Mesendoderm (in vitro differentiated cells): ENCODE measurements around the gene SLC25A30. TPM values are rescaled to one million over a fixed set of nuclear protein-coding genes. Genes with fewer than 3 reads are reported as not detected.

Experiments used
- DNase-seq: peaks from one replicate; pipeline ENCODE4 v3.0.0; 2013
- H2AK5ac ChIP-seq: 2 replicates; pipeline ENCODE4 v1.6.1; 2013; ENCODE audit warnings: low read length, inconsistent platforms
- H2BK120ac ChIP-seq: 2 replicates; pipeline ENCODE4 v1.6.1; 2013; ENCODE audit warnings: low read depth, mild to moderate bottlenecking, low read length, moderate library complexity, mixed read lengths
- H2BK15ac ChIP-seq: replicated peaks from 2 replicates; pipeline ENCODE4 v1.6.1; 2013; ENCODE audit warnings: low read depth, mild to moderate bottlenecking, moderate library complexity
- H2BK5ac ChIP-seq: 2 replicates; pipeline ENCODE4 v1.6.1; 2013; ENCODE audit warnings: low read length, inconsistent platforms
- H3K18ac ChIP-seq: 2 replicates; pipeline ENCODE4 v1.6.1; 2013; ENCODE audit warnings: mild to moderate bottlenecking, low read length, mixed read lengths
- H3K23ac ChIP-seq: one replicate; pipeline ENCODE4 v1.6.1; 2013; ENCODE audit warnings: low read length
- H3K27ac ChIP-seq: 2 replicates; pipeline ENCODE4 v1.5.1; 2013; ENCODE audit warnings: low read depth, mild to moderate bottlenecking, inconsistent platforms, low read length, moderate library complexity
- H3K27me3 ChIP-seq: 2 replicates; pipeline ENCODE4 v1.6.1; 2013; ENCODE audit warnings: low read length, control low read depth, mild to moderate bottlenecking, inconsistent platforms; ENCODE audit not compliant: insufficient read depth, poor library complexity
- H3K36me3 ChIP-seq: 2 replicates; pipeline ENCODE4 v1.6.1; 2013; ENCODE audit warnings: low read length, inconsistent platforms; ENCODE audit not compliant: control insufficient read depth, insufficient read depth
- H3K4ac ChIP-seq: one replicate; pipeline ENCODE4 v1.6.1; 2013; ENCODE audit warnings: low read depth, mild to moderate bottlenecking, low read length, moderate library complexity
- H3K4me1 ChIP-seq: 2 replicates; pipeline ENCODE4 v1.6.1; 2013; ENCODE audit warnings: low read depth, low read length, inconsistent platforms; ENCODE audit not compliant: control insufficient read depth
- H3K4me2 ChIP-seq: 2 replicates; pipeline ENCODE4 v1.6.1; 2013; ENCODE audit warnings: low read length
- H3K4me3 ChIP-seq: 2 replicates; pipeline ENCODE4 v1.5.1; 2013; ENCODE audit warnings: mild to moderate bottlenecking, low read length
- H3K56ac ChIP-seq: one replicate; pipeline ENCODE4 v1.6.1; 2013; ENCODE audit warnings: low read length
- H3K79me1 ChIP-seq: 2 replicates; pipeline ENCODE4 v1.6.1; 2013; ENCODE audit warnings: low read length, inconsistent platforms
- H3K79me2 ChIP-seq: 2 replicates; pipeline ENCODE4 v1.6.1; 2013; ENCODE audit warnings: mild to moderate bottlenecking, low read length; ENCODE audit not compliant: control insufficient read depth, insufficient read depth
- H3K9ac ChIP-seq: 2 replicates; pipeline ENCODE4 v1.6.1; 2013; ENCODE audit warnings: low read length, inconsistent platforms
- H4K5ac ChIP-seq: one replicate; pipeline ENCODE4 v1.6.1; 2013; ENCODE audit warnings: low read length
- H4K8ac ChIP-seq: one replicate; pipeline ENCODE4 v1.6.1; 2013; ENCODE audit warnings: low read depth, mild to moderate bottlenecking, control low read depth, low read length, moderate library complexity
- WGBS: extraction: QIAGEN DNeasy Blood & Tissue Kit; methylation state at CpG from one replicate; pipeline ENCODE4 v1.1.7; 2013; ENCODE audit warnings: low lambda C conversion rate, missing lambda C conversion rate; ENCODE audit not compliant: insufficient coverage; ENCODE audit errors: extremely low coverage; 5-methylcytosine and 5-hydroxymethylcytosine counted together
- polyA plus RNA-seq, 2 experiments: library from polyadenylated mRNA; stranded (reverse); fragments of 200-250 nt; gene quantifications; one replicate each; pipeline ENCODE4 v1.2.3, GENCODE V29; 2013

Gene SLC25A30
- polyA plus RNA-seq (2013, experiment 1 of 2), result 3.4 TPM
- polyA plus RNA-seq (2013, experiment 2 of 2), result 4.8 TPM

DNA sequence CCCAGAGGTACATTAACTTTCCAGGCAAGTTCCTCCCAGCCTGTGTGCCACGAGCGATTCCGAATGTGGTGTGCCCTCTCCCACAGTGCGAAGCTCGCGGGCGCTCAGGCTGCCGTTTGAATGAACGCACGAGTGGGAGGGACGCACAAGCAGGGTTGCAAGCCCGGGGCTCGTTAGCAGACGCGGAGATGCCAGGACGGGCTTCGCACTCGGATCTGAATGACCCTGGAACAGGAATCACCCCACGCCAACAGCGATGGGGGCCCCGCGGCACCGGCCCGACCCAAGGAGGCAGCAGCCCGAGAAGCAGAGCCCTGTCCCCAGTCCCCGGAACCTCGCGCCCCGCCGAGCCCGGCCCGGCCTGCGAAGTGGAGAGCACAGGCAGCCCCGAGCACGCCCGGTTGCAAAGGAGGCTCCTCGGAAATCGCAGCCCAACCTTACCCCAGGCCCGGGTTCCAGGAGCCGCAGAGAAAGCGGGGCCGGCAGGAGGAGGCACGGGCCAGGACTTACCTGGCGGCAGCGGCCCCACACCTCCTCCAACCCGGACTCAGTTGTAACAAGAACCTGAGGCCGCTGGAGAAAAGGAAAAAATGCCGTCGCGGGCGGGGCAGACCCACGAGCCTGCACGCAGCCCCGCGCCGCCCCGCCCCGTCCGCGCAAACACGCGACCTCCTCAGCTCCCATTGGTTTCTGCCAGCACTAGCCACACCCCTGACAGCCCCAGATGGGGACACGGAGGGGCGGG lies at the start of gene SLC25A30:
Gene SLC25A30, minus strand, starts transcription at position 584 of the 745 bp plus-strand sequence. CDS start 6,948 bp downstream, outside the sequence.
- no peak within 1 kb of the TSS for H2AK5ac ChIP-seq
- WGBS, result no CpG with 5 or more reads among the region's 64 CpGs

DNA sequence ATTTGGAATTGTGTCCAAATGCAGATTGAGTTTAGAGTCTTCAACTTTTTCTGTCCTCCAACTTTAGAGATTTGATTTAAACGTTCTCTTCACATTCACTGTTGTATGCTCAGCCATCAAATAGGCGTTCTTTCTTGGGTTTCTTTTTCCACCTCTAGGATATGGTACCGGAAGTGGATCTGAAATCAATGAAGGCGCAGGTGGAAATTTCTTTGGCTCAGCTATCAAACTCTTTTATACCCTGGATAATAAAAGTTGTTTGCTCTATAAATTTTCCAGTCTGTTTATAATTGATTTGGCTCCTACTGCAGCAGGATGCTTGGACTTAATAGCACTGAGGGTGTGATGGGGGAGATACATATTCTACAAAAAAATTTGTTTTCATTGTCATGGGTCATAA lies 48.2 kb upstream of the SLC25A30 start:
- no peaks in the 10 kb centered on the region for H3K4me1 ChIP-seq
- no peak for DNase-seq
- no peak overlapping the region for H3K56ac ChIP-seq
- H4K8ac ChIP-seq, result no peak overlapping the region
- H3K27me3 ChIP-seq, result no peaks in the 10 kb centered on the region
- no CpG with 5 or more reads among the region's 4 CpGs for WGBS
- H3K4ac ChIP-seq, result no peak overlapping the region
- H3K36me3 ChIP-seq, result no peaks in the 10 kb centered on the region
- H2BK15ac ChIP-seq, result no peak overlapping the region
- no peak overlapping the region for H3K23ac ChIP-seq
- H3K79me2 ChIP-seq, result peaks cover 34% of the 10 kb centered on the region
- H2BK120ac ChIP-seq, result no peak overlapping the region
- H3K4me3 ChIP-seq, result no peak overlapping the region
- H3K27ac ChIP-seq, result no peak overlapping the region
- H3K18ac ChIP-seq, result no peak overlapping the region
- no peak overlapping the region for H3K4me2 ChIP-seq
- no peak overlapping the region for H2BK5ac ChIP-seq
- H3K9ac ChIP-seq, result no peak overlapping the region
- no peak overlapping the region for H2AK5ac ChIP-seq
- H3K79me1 ChIP-seq, result peaks cover 11% of the 10 kb centered on the region
- no peak overlapping the region for H4K5ac ChIP-seq

More for the DNA sequence above, at the start of gene SLC25A30:
- H3K4me1 ChIP-seq, result no peaks in the 10 kb centered on the region
- H4K8ac ChIP-seq, result no peak within 1 kb of the TSS
- peak within 1 kb of the TSS; percentile 76 for H3K9ac ChIP-seq
- H2BK15ac ChIP-seq, result no peak within 1 kb of the TSS
- H3K27ac ChIP-seq, result peak within 1 kb of the TSS; percentile 21
- H3K4me2 ChIP-seq, result peak within 1 kb of the TSS; percentile 88
- no peaks in the 10 kb centered on the region for H3K79me1 ChIP-seq
- H3K27me3 ChIP-seq, result no peaks in the 10 kb centered on the region
- no peak within 1 kb of the TSS for H4K5ac ChIP-seq
- peak within 1 kb of the TSS; percentile 31 for H3K18ac ChIP-seq
- no peak within 1 kb of the TSS for H3K4ac ChIP-seq
- no peaks in the 10 kb centered on the region for H3K79me2 ChIP-seq
- H3K23ac ChIP-seq, result no peak within 1 kb of the TSS
- peak within 1 kb of the TSS; percentile 48 for H3K4me3 ChIP-seq
- peak within 1 kb of the TSS; percentile 85 for H3K56ac ChIP-seq
- H2BK120ac ChIP-seq, result no peak within 1 kb of the TSS
- DNase-seq, result peak; percentile 96
- no peaks in the 10 kb centered on the region for H3K36me3 ChIP-seq
- H2BK5ac ChIP-seq, result no peak within 1 kb of the TSS

DNA sequence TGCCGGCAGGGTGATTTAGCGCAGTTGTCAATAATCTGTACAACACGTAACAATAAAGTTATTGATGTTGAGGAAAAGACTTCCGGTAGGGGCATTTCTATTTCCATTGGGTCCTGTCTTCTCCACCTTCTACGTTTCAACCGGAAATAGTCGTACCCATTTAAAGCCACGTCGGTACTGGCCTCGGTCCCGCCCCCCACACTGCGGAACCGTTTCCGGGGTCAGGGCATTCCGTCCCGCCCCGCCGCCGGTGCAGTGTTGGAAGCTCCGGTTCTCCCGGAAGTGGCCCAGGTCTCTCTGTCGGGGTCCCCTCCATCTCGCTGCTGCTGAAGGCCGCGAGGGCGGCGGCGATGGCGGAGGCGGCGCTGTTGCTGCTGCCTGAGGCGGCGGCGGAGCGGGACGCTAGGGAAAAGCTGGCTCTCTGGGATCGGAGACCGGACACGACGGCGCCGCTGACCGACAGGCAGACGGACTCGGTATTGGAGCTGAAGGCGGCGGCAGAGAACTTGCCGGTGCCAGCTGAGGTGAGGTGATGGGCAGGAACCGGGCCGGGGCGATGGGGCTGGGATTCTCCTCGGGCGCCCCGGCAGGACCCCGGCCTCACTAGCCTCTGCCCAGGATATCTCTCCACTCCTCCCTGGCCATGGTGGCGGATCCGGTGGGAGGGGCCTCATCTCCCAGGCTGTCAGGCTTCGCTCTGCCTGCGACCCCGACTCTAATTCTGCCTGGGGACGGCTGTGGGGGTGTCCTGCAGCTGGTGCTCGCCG lies 46.7 kb upstream of the SLC25A30 start, which contains the start of gene COG3:
Gene COG3, plus strand, starts transcription at position 253 of the 767 bp plus-strand sequence. Its CDS starts 98 bp downstream, at position 351.
- Histone ChIP-seq H3K4me2 (peak within 1 kb of the TSS; percentile 91), H3K9ac (peak within 1 kb of the TSS; percentile 98), H3K79me2 (peaks cover 26% of the 10 kb centered on the region), H2AK5ac (no peak within 1 kb of the TSS), H2BK15ac (no peak within 1 kb of the TSS), H4K8ac (peak within 1 kb of the TSS; percentile 43), H3K4ac (peak within 1 kb of the TSS; percentile 89), H3K27ac (peak within 1 kb of the TSS; percentile 73), H3K56ac (peak within 1 kb of the TSS; percentile 99), H2BK120ac (no peak within 1 kb of the TSS), H3K4me1 (no peaks in the 10 kb centered on the region), H4K5ac (peak within 1 kb of the TSS; percentile 78), H3K79me1 (peaks cover 7% of the 10 kb centered on the region), H3K23ac (peak within 1 kb of the TSS; percentile 90), H3K36me3 (no peaks in the 10 kb centered on the region), H3K27me3 (no peaks in the 10 kb centered on the region), H3K18ac (peak within 1 kb of the TSS; percentile 33), H3K4me3 (peak within 1 kb of the TSS; percentile 94), H2BK5ac (peak within 1 kb of the TSS; percentile 67)
- no CpG with 5 or more reads among the region's 63 CpGs for WGBS
- peak; percentile 98 for DNase-seq

DNA sequence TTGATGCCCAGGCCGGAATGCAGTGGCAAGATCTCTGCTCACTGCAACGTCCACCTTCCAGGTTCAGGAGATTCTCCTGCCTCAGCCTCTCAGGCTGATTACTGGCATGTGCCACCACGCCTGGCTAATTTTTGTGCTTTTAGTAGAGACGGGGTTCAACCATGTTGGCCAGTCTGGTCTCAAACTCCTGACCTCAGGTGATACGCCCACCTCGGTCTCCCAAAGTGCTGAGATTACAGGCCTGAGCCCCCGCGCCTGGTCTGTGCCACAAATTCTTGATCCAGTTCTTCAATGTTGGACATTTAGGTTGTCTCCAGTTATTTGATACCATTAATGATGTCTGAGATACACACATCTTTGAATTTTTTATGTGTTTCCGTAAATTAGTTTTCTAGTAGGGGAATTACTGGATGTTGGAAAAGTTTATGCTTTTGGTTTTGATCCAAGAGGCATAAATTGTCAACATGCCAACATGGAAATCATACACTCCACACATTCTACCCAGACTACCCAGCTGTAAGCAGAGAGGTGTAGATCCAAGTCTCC lies 46.0 kb upstream of the SLC25A30 start:
- H3K79me2 ChIP-seq, result peaks cover 26% of the 10 kb centered on the region
- no peak overlapping the region for H2BK5ac ChIP-seq
- H2AK5ac ChIP-seq, result no peak overlapping the region
- H3K4ac ChIP-seq, result peak overlapping the region; percentile 17
- no peak overlapping the region for H3K18ac ChIP-seq
- DNase-seq, result no peak
- H3K4me3 ChIP-seq, result peak overlapping the region; percentile 39
- no peak overlapping the region for H3K27ac ChIP-seq
- no peaks in the 10 kb centered on the region for H3K27me3 ChIP-seq
- peak overlapping the region; percentile 86 for H3K56ac ChIP-seq
- H3K4me2 ChIP-seq, result peak overlapping the region; percentile 55
- H3K9ac ChIP-seq, result peak overlapping the region; percentile 60
- H4K5ac ChIP-seq, result peak overlapping the region; percentile 78
- H3K23ac ChIP-seq, result no peak overlapping the region
- no peaks in the 10 kb centered on the region for H3K36me3 ChIP-seq
- H3K4me1 ChIP-seq, result no peaks in the 10 kb centered on the region
- WGBS, result no CpG with 5 or more reads among the region's 9 CpGs
- no peak overlapping the region for H2BK120ac ChIP-seq
- H4K8ac ChIP-seq, result peak overlapping the region; percentile 43
- H3K79me1 ChIP-seq, result peaks cover 7% of the 10 kb centered on the region
- no peak overlapping the region for H2BK15ac ChIP-seq

DNA sequence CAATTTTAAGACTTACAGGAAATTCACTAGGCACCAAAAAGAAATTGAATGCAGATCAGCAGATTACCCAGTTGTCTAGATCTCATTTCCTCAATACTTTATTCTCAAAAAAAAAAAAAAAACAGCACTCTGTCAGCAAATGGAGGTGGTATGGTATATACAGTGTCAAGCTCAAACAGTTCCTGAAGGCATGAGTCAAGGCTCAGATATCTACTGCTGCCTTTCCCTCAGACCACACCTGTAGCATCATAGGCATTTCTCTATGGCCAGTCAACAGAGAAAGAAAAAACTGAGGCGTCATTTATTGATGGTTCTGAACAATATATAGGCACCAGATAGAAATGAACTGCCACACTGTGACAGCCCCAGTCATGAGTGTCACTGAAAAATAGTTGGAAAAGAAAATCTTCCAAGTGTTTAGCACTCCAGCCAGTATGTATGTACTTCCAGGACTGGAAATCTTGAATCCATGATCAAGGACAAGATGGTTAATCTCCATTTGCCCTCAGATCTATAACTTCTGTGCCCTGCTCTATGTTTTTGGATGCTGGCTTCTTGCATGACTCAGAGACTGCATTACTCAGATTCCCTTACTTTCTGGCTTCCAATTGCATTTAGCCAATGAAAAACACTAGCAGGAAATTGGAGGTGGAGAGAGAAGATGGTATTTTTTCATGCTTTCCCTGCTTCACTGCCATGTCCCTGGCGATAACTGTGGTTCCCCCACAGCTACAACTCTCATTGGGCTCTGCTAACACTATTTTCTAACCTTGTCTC lies 38.2 kb upstream of the SLC25A30 start:
- H3K4me2 ChIP-seq, result no peak overlapping the region
- H2BK5ac ChIP-seq, result no peak overlapping the region
- H3K18ac ChIP-seq, result no peak overlapping the region
- WGBS, result no CpG with 5 or more reads among the region's 2 CpGs
- no peaks in the 10 kb centered on the region for H3K79me2 ChIP-seq
- no peak for DNase-seq
- no peak overlapping the region for H2BK15ac ChIP-seq
- no peak overlapping the region for H3K56ac ChIP-seq
- H3K79me1 ChIP-seq, result no peaks in the 10 kb centered on the region
- H3K4me3 ChIP-seq, result no peak overlapping the region
- H2AK5ac ChIP-seq, result no peak overlapping the region
- no peaks in the 10 kb centered on the region for H3K36me3 ChIP-seq
- H4K5ac ChIP-seq, result no peak overlapping the region
- no peak overlapping the region for H3K27ac ChIP-seq
- no peak overlapping the region for H2BK120ac ChIP-seq
- no peak overlapping the region for H3K4ac ChIP-seq
- H3K23ac ChIP-seq, result no peak overlapping the region
- H4K8ac ChIP-seq, result no peak overlapping the region
- no peaks in the 10 kb centered on the region for H3K4me1 ChIP-seq
- no peak overlapping the region for H3K9ac ChIP-seq
- no peaks in the 10 kb centered on the region for H3K27me3 ChIP-seq
